Gastrocnemius medialis (tissue), 4 donors: ENCODE results near the gene FCRL3. TPM values are rescaled to one million over a fixed set of nuclear protein-coding genes. Genes with fewer than 3 reads are reported as not detected.

ENCODE experiments used
- ATAC-seq, 2 donors: fragments of 150-250 bp; one replicate each; pipeline ENCODE4 v1.9.1; 2016
- DNase-seq, 2 donors: peaks; one replicate each; pipeline ENCODE4 v3.0.0-alpha.2; 2019
- H3K27ac ChIP-seq, 4 donors: fragments of 200-600 bp; sonication (generic); 1 replicate in 1 of 4; 2 replicates in 3 of 4; pipeline ENCODE4 v1.5.1; 2016 to 2018; ENCODE audit warnings: mild to moderate bottlenecking in 2 of 4, moderate library complexity in 1 of 4
- H3K27me3 ChIP-seq, 3 donors: fragments of 200-600 bp; sonication (generic) in 2 of 3; 1 replicate in 1 of 3; 2 replicates in 2 of 3; pipeline versions ENCODE4 v1.5.1 to v1.6.0; 2016 to 2019; ENCODE audit warnings: mild to moderate bottlenecking in 1 of 3, moderate library complexity in 1 of 3
- H3K36me3 ChIP-seq, 2 donors: fragments of 200-600 bp; sonication (generic) in 1 of 2; one replicate each; pipeline ENCODE4 v1.5.1; 2017 to 2018
- H3K4me1 ChIP-seq, 2 donors: fragments of 200-600 bp; sonication (generic) in 1 of 2; one replicate each; pipeline ENCODE4 v1.5.1; 2016 to 2017; ENCODE audit warnings: mild to moderate bottlenecking in 2 of 2
- H3K4me3 ChIP-seq, 4 donors: fragments of 200-600 bp; sonication (generic) in 3 of 4; 1 replicate in 1 of 4; 2 replicates in 3 of 4; pipeline ENCODE4 v1.5.1; 2016 to 2019; ENCODE audit warnings: mild to moderate bottlenecking in 2 of 4
- H3K9me3 ChIP-seq, 3 donors: fragments of 200-600 bp; sonication (generic) in 2 of 3; 1 replicate in 1 of 3; 2 replicates in 2 of 3; pipeline ENCODE4 v1.5.1; 2016 to 2019
- CTCF ChIP-seq, 5 experiments: fragments of 450-650 bp in 3 of 5; fragments of 200-600 bp in 2 of 5; sonication (generic) in 2 of 5; IDR thresholded peaks in 4 of 5; conservative IDR thresholded peaks in 1 of 5; 1 replicate in 4 of 5; 2 replicates in 1 of 5; pipeline ENCODE4 v1.5.1; 2016 to 2019; ENCODE audit warnings: antibody characterized with exemption in 5 of 5, mild to moderate bottlenecking in 3 of 5, moderate library complexity in 3 of 5
- POLR2A ChIP-seq, 2 donors: fragments of 450-650 bp; IDR thresholded peaks; one replicate each; pipeline ENCODE4 v1.6.1; 2017; ENCODE audit warnings: antibody characterized with exemption in 2 of 2, mild to moderate bottlenecking in 2 of 2, moderate library complexity in 2 of 2
- in situ Hi-C, 4 donors: fragments of 200-750 bp; cut with MboI; loops; one replicate each; pipeline versions ENCODE4 v1.15.0 to v1.8.0; 2017; ENCODE audit warnings: low sequenced_read_pairs in 4 of 4
- intact Hi-C: fragments of 100-400 bp; cut with DNase I; formaldehyde crosslinking; loops from one replicate; pipeline ENCODE4 v1.15.1; 2023; ENCODE audit warnings: low total_unique reads
- total RNA-seq, 4 donors: library from RNA; depleted of rRNA; stranded (reverse); fragments of >200 nt; gene quantifications; one replicate each; pipeline versions ENCODE4 v1.1.0 to v1.2.3, GENCODE V29; 2016

FCRL3 gene
- total RNA-seq, 4 donors from 2014 or later: not detected

GRCh38 chr1:157715736-157716135 is 15.2 kb upstream of the FCRL3 start:
- Histone ChIP-seq H3K9me3 (no peaks in the 10 kb centered on the region), H3K36me3 (no peaks in the 10 kb centered on the region), H3K4me1 (no peaks in the 10 kb centered on the region), H3K27ac (no peak overlapping the region), H3K27me3 (no peaks in the 10 kb centered on the region), H3K4me3 (no peak overlapping the region)
- ATAC-seq (no peak), DNase-seq (no peak)
- TF ChIP-seq CTCF (IDR thresholded peaks at IDR 0.05 in 4 of 5, conservative IDR thresholded peaks at IDR 0.05 in 1 of 5) (no peak), POLR2A (IDR thresholded peaks at IDR 0.05) (no peak)
- in situ Hi-C loops: no loop called here
- intact Hi-C loops: no loop called here

GRCh38 chr1:157711802-157712201 is 11.2 kb upstream of the FCRL3 start:
- intact Hi-C loops: no loop called here
- H3K36me3 ChIP-seq: no peaks in the 10 kb centered on the region
- no peaks in the 10 kb centered on the region for H3K9me3 ChIP-seq
- H3K27me3 ChIP-seq: no peaks in the 10 kb centered on the region
- ATAC-seq (no peak), DNase-seq (no peak)
- in situ Hi-C loops: no loop called here
- H3K27ac ChIP-seq: no peak overlapping the region
- no peaks in the 10 kb centered on the region for H3K4me1 ChIP-seq
- H3K4me3 ChIP-seq: no peak overlapping the region
- TF ChIP-seq CTCF (IDR thresholded peaks at IDR 0.05 in 4 of 5, conservative IDR thresholded peaks at IDR 0.05 in 1 of 5) (no peak), POLR2A (IDR thresholded peaks at IDR 0.05) (no peak)

GRCh38 chr1:157704878-157705277 is 4.3 kb upstream of the FCRL3 start:
- Histone ChIP-seq H3K27me3 (no peaks in the 10 kb centered on the region), H3K36me3 (no peaks in the 10 kb centered on the region), H3K9me3 (no peaks in the 10 kb centered on the region), H3K27ac (no peak overlapping the region), H3K4me3 (no peak overlapping the region), H3K4me1 (no peaks in the 10 kb centered on the region)
- ATAC-seq (no peak), DNase-seq (no peak)
- TF ChIP-seq CTCF (IDR thresholded peaks at IDR 0.05 in 4 of 5, conservative IDR thresholded peaks at IDR 0.05 in 1 of 5) (no peak), POLR2A (IDR thresholded peaks at IDR 0.05) (no peak)
- in situ Hi-C loops (no loop called here), intact Hi-C loops (no loop called here)

GRCh38 chr1:157703981-157704380 is 3.4 kb upstream of the FCRL3 start:
- intact Hi-C loops: no loop called here
- no peaks in the 10 kb centered on the region for H3K9me3 ChIP-seq
- no peak for DNase-seq

More at GRCh38 chr1:157703981-157704380, 3.4 kb upstream of the FCRL3 start:
- H3K4me1 ChIP-seq: no peaks in the 10 kb centered on the region
- no peak overlapping the region for H3K27ac ChIP-seq
- H3K4me3 ChIP-seq: no peak overlapping the region
- H3K27me3 ChIP-seq: no peaks in the 10 kb centered on the region
- no peaks in the 10 kb centered on the region for H3K36me3 ChIP-seq
- in situ Hi-C loops: no loop called here
- no peak for ATAC-seq
- TF ChIP-seq CTCF (IDR thresholded peaks at IDR 0.05 in 4 of 5, conservative IDR thresholded peaks at IDR 0.05 in 1 of 5) (no peak), POLR2A (IDR thresholded peaks at IDR 0.05) (no peak)
